ENCODE data around the gene CDC42BPA. TPM values are rescaled to one million over a fixed set of nuclear protein-coding genes. Genes with fewer than 3 reads are reported as not detected.

The CDC42BPA gene
- polyA plus RNA-seq, 1 of the 3 experiments (the other 2 are of a cell fraction): 6.8 TPM

DNA sequence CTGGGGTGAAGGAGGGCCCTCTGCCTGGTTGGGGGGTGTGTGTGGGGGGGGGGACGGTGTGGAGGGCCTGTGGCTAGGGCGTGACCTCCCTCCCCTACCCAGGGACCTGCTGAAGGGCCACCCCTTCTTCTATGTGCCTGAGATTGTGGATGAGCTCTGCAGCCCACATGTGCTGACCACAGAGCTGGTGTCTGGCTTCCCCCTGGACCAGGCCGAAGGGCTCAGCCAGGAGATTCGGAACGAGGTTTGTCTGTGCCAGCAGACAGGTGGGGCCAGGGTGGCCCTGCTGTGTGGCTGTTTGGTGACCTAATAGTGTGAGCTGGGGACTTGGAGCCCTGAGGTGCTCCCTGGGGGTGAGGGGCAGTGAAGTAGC lies 334.3 kb downstream of the CDC42BPA start:
- H3K27ac ChIP-seq (ENCODE audit: low read depth in 2 of 2, low read length in 1 of 2): no peak overlapping the region

DNA sequence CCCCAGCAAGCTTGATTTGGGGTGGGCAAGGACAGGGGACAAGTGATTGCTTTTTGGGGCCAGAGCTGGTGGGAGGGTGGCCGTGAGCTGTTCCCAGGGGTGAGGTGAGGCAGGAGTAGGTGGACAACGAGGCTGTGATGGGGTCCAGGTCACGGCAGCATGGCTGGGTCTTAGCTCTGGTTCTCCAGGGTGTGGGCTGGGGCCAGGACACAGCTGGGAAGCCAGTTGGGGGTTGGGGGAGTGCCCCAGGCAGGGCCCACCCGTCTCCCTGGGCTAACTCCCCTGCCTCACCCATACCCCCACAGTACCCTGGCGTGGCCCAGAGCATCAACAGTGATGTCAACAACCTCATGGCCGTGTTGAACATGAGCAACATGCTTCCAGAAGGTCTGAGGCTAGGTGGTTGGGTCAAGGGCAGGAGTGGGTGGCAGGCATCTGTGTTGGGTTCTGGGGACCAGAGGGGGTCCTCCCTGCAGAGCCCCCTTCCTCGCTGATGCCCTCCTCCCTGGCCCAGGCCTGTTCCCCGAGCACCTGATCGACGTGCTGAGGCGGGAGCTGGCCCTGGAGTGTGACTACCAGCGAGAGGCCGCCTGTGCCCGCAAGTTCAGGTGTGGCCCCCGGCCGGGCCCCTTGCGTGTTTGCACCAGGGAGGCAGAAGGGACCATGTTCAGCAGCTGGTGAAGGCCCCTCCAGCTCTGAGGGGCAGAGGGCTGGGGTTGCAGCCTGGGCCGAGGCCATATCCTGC lies 334.9 kb downstream of the CDC42BPA start:
- ChIA-PET CTCF (interaction anchor here (1.0 kb wide), 1 partner anchor 12 kb away, joined by 4 read pairs; no protein-coding TSS in a partner anchor), POLR2A (no interaction called here)
- H3K79me2 ChIP-seq (ENCODE audit: insufficient read depth): no peaks in the 10 kb centered on the region
- H3K9me3 ChIP-seq: no peaks in the 10 kb centered on the region
- no peaks in the 10 kb centered on the region for H3K27me3 ChIP-seq (ENCODE audit: insufficient read depth)
- H3K9ac ChIP-seq: no peak overlapping the region
- no peak overlapping the region for H2AFZ ChIP-seq (ENCODE audit: low read depth)
- DNase-seq: no peak
- H3K4me3 ChIP-seq (ENCODE audit: low read depth in 2 of 2, low read length in 1 of 2): no peak overlapping the region
- no peaks in the 10 kb centered on the region for H4K20me1 ChIP-seq (ENCODE audit: insufficient read depth)
- H3K4me2 ChIP-seq: no peak overlapping the region
- peaks cover 0 to 26% of the 10 kb centered on the region in 2 experiments for H3K36me3 ChIP-seq (replicated peaks in 1 of 2; ENCODE audit: control insufficient read depth in 1 of 2, insufficient read depth in 2 of 2, low read length in 1 of 2)
- no peak overlapping the region; a peak in 1 of 4 replicates for H3K27ac ChIP-seq (ENCODE audit: low read depth in 2 of 2, low read length in 1 of 2)
- H3K9me2 ChIP-seq: no peaks in the 10 kb centered on the region
- no peaks in the 10 kb centered on the region for H3F3A ChIP-seq (replicated peaks; ENCODE audit: insufficient read depth)
- WGBS (ENCODE audit: low lambda C conversion rate): 97% methylated on average over 6 of the region's 18 CpGs
- H3K4me1 ChIP-seq (ENCODE audit: control insufficient read depth in 1 of 2, insufficient read depth in 2 of 2, low read depth in 1 of 2, low read length in 1 of 2): peaks cover 0 to 13% of the 10 kb centered on the region in 2 experiments; a peak in 1 of 4 replicates
- TF ChIP-seq, protein P1, sequence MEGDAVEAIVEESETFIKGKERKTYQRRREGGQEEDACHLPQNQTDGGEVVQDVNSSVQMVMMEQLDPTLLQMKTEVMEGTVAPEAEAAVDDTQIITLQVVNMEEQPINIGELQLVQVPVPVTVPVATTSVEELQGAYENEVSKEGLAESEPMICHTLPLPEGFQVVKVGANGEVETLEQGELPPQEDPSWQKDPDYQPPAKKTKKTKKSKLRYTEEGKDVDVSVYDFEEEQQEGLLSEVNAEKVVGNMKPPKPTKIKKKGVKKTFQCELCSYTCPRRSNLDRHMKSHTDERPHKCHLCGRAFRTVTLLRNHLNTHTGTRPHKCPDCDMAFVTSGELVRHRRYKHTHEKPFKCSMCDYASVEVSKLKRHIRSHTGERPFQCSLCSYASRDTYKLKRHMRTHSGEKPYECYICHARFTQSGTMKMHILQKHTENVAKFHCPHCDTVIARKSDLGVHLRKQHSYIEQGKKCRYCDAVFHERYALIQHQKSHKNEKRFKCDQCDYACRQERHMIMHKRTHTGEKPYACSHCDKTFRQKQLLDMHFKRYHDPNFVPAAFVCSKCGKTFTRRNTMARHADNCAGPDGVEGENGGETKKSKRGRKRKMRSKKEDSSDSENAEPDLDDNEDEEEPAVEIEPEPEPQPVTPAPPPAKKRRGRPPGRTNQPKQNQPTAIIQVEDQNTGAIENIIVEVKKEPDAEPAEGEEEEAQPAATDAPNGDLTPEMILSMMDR (IDR thresholded peaks at IDR 0.05): no peak
- TF ChIP-seq SMC3 (IDR thresholded peaks at IDR 0.05; ENCODE audit: low read depth, low read length) (no peak), TAF1 (IDR thresholded peaks at IDR 0.05; ENCODE audit: borderline replicate concordance, low read depth, low read length) (no peak), RXRA (IDR thresholded peaks at IDR 0.05; ENCODE audit: borderline replicate concordance, low read depth) (no peak), GATA2 (CRISPR knock-in tag; IDR thresholded peaks at IDR 0.05) (no peak), RAD21 (IDR thresholded peaks at IDR 0.05; ENCODE audit: low read length) (no peak)
- TF ChIP-seq, protein P2, sequence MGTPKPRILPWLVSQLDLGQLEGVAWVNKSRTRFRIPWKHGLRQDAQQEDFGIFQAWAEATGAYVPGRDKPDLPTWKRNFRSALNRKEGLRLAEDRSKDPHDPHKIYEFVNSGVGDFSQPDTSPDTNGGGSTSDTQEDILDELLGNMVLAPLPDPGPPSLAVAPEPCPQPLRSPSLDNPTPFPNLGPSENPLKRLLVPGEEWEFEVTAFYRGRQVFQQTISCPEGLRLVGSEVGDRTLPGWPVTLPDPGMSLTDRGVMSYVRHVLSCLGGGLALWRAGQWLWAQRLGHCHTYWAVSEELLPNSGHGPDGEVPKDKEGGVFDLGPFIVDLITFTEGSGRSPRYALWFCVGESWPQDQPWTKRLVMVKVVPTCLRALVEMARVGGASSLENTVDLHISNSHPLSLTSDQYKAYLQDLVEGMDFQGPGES (IDR thresholded peaks at IDR 0.05; ENCODE audit: low read depth, low read length): no peak
- TF ChIP-seq, protein P3, sequence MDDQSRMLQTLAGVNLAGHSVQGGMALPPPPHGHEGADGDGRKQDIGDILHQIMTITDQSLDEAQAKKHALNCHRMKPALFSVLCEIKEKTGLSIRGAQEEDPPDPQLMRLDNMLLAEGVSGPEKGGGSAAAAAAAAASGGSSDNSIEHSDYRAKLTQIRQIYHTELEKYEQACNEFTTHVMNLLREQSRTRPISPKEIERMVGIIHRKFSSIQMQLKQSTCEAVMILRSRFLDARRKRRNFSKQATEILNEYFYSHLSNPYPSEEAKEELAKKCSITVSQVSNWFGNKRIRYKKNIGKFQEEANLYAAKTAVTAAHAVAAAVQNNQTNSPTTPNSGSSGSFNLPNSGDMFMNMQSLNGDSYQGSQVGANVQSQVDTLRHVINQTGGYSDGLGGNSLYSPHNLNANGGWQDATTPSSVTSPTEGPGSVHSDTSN (IDR thresholded peaks at IDR 0.05): no peak
- TF ChIP-seq, protein P4, sequence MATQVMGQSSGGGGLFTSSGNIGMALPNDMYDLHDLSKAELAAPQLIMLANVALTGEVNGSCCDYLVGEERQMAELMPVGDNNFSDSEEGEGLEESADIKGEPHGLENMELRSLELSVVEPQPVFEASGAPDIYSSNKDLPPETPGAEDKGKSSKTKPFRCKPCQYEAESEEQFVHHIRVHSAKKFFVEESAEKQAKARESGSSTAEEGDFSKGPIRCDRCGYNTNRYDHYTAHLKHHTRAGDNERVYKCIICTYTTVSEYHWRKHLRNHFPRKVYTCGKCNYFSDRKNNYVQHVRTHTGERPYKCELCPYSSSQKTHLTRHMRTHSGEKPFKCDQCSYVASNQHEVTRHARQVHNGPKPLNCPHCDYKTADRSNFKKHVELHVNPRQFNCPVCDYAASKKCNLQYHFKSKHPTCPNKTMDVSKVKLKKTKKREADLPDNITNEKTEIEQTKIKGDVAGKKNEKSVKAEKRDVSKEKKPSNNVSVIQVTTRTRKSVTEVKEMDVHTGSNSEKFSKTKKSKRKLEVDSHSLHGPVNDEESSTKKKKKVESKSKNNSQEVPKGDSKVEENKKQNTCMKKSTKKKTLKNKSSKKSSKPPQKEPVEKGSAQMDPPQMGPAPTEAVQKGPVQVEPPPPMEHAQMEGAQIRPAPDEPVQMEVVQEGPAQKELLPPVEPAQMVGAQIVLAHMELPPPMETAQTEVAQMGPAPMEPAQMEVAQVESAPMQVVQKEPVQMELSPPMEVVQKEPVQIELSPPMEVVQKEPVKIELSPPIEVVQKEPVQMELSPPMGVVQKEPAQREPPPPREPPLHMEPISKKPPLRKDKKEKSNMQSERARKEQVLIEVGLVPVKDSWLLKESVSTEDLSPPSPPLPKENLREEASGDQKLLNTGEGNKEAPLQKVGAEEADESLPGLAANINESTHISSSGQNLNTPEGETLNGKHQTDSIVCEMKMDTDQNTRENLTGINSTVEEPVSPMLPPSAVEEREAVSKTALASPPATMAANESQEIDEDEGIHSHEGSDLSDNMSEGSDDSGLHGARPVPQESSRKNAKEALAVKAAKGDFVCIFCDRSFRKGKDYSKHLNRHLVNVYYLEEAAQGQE (IDR thresholded peaks at IDR 0.05; ENCODE audit: low read depth, low read length): no peak

More for the DNA sequence above, 334.3 kb downstream of the CDC42BPA start:
- no peaks in the 10 kb centered on the region for H4K20me1 ChIP-seq (ENCODE audit: insufficient read depth)
- H3K4me1 ChIP-seq (ENCODE audit: control insufficient read depth in 1 of 2, insufficient read depth in 2 of 2, low read depth in 1 of 2, low read length in 1 of 2): peaks cover 0 to 13% of the 10 kb centered on the region in 2 experiments; a peak in 1 of 4 replicates
- H3K79me2 ChIP-seq (ENCODE audit: insufficient read depth): no peaks in the 10 kb centered on the region
- H3K4me3 ChIP-seq (ENCODE audit: low read depth in 2 of 2, low read length in 1 of 2): no peak overlapping the region
- H3K9me2 ChIP-seq: no peaks in the 10 kb centered on the region
- H3K36me3 ChIP-seq (replicated peaks in 1 of 2; ENCODE audit: control insufficient read depth in 1 of 2, insufficient read depth in 2 of 2, low read length in 1 of 2): peaks cover 0 to 32% of the 10 kb centered on the region in 2 experiments
- DNase-seq: no peak
- H3F3A ChIP-seq (replicated peaks; ENCODE audit: insufficient read depth): no peaks in the 10 kb centered on the region
- no peaks in the 10 kb centered on the region for H3K27me3 ChIP-seq (ENCODE audit: insufficient read depth)
- 70% methylated on average over 2 of the region's 5 CpGs for WGBS (ENCODE audit: low lambda C conversion rate)
- no peak overlapping the region for H3K9ac ChIP-seq
- H2AFZ ChIP-seq (ENCODE audit: low read depth): no peak overlapping the region
- POLR2A ChIA-PET: no interaction called here
- CTCF ChIA-PET: no interaction called here
- no peak overlapping the region for H3K4me2 ChIP-seq
- no peaks in the 10 kb centered on the region for H3K9me3 ChIP-seq
- TF ChIP-seq FOXJ3 (CRISPR knock-in tag; IDR thresholded peaks at IDR 0.05): no peak
- no peak for TF ChIP-seq FOXM1 (IDR thresholded peaks at IDR 0.05; ENCODE audit: low read depth)
- TF ChIP-seq GATA2 (CRISPR knock-in tag; IDR thresholded peaks at IDR 0.05): no peak
- TF ChIP-seq CHD2 (IDR thresholded peaks at IDR 0.05; ENCODE audit: low read length, partially characterized antibody): no peak
- TF ChIP-seq YY1 (IDR thresholded peaks at IDR 0.05; ENCODE audit: low read depth): no peak
- TF ChIP-seq POLR2AphosphoS5 (IDR thresholded peaks at IDR 0.05; ENCODE audit: low read depth, low read length): no peak
- TF ChIP-seq EP300 (IDR thresholded peaks at IDR 0.05; ENCODE audit: borderline replicate concordance in 1 of 2, low read depth in 1 of 2, low read length in 1 of 2): no peak
- no peak for TF ChIP-seq JUND (IDR thresholded peaks at IDR 0.05)
- TF ChIP-seq NRF1 (IDR thresholded peaks at IDR 0.05; ENCODE audit: low read depth, low read length): no peak
- TF ChIP-seq ELF1 (IDR thresholded peaks at IDR 0.05): no peak
- TF ChIP-seq MXI1 (IDR thresholded peaks at IDR 0.05; ENCODE audit: low read depth, low read length): no peak
- no peak for TF ChIP-seq TAF1 (IDR thresholded peaks at IDR 0.05; ENCODE audit: borderline replicate concordance, low read depth, low read length)
- TF ChIP-seq, protein P5, sequence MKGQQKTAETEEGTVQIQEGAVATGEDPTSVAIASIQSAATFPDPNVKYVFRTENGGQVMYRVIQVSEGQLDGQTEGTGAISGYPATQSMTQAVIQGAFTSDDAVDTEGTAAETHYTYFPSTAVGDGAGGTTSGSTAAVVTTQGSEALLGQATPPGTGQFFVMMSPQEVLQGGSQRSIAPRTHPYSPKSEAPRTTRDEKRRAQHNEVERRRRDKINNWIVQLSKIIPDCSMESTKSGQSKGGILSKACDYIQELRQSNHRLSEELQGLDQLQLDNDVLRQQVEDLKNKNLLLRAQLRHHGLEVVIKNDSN (IDR thresholded peaks at IDR 0.05; ENCODE audit: borderline replicate concordance, low read depth): no peak
- TF ChIP-seq SIN3A (IDR thresholded peaks at IDR 0.05; ENCODE audit: borderline replicate concordance, low read depth, low read length): no peak
- TF ChIP-seq TEAD4 (IDR thresholded peaks at IDR 0.05; ENCODE audit: borderline replicate concordance, insufficient read depth): no peak
- TF ChIP-seq, protein P6, sequence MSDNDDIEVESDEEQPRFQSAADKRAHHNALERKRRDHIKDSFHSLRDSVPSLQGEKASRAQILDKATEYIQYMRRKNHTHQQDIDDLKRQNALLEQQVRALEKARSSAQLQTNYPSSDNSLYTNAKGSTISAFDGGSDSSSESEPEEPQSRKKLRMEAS (IDR thresholded peaks at IDR 0.05; ENCODE audit: low read depth): no peak
- TF ChIP-seq FOSL2 (IDR thresholded peaks at IDR 0.05; ENCODE audit: borderline replicate concordance, low read depth): no peak
- TF ChIP-seq EZH2phosphoT487 (IDR thresholded peaks at IDR 0.05; ENCODE audit: borderline replicate concordance, low read depth): no peak
